GM23338 (cell line): ENCODE measurements around the gene RICTOR. TPM values are rescaled to one million over a fixed set of nuclear protein-coding genes. Genes with fewer than 3 reads are reported as not detected.

Source experiments
- ATAC-seq: fragments of 200-7000 bp; cut with Tn5 transposase; 3 replicates; pipeline ENCODE4 v1.9.1; 2020
- DNase-seq: peaks from one replicate; pipeline ENCODE4 v3.0.0-alpha.2; 2015; ENCODE audit warnings: low spot score
- H2AFZ ChIP-seq: fragments of 200-600 bp; sonication (generic); 2 replicates; pipeline ENCODE4 v1.8.0; 2016; ENCODE audit warnings: antibody characterized with exemption, mild to moderate bottlenecking, moderate library complexity
- H3F3A ChIP-seq: fragments of 200-600 bp; sonication (generic); replicated peaks from 2 replicates; pipeline ENCODE4 v1.8.0; 2017; ENCODE audit warnings: antibody characterized with exemption, mixed run types, low read depth
- H3K27ac ChIP-seq: fragments of 200-600 bp; sonication (generic); 2 replicates; pipeline ENCODE4 v1.6.1; 2016; ENCODE audit warnings: low read depth
- H3K27me3 ChIP-seq: fragments of 200-600 bp; sonication (generic); 2 replicates; pipeline ENCODE4 v1.8.0; 2016; ENCODE audit warnings: mild to moderate bottlenecking, mixed run types, moderate library complexity; ENCODE audit not compliant: insufficient read depth
- H3K36me3 ChIP-seq: fragments of 200-600 bp; sonication (generic); 2 replicates; pipeline ENCODE4 v1.8.0; 2016; ENCODE audit warnings: mild to moderate bottlenecking; ENCODE audit not compliant: insufficient read depth
- H3K4me1 ChIP-seq: fragments of 200-600 bp; sonication (generic); 2 replicates; pipeline ENCODE4 v1.8.0; 2016; ENCODE audit warnings: mild to moderate bottlenecking, moderate library complexity; ENCODE audit not compliant: insufficient read depth
- H3K4me2 ChIP-seq: fragments of 200-600 bp; sonication (generic); 2 replicates; pipeline ENCODE4 v1.7.1; 2017; ENCODE audit warnings: mixed run types
- H3K4me3 ChIP-seq: fragments of 200-600 bp; sonication (generic); 2 replicates; pipeline ENCODE4 v1.6.1; 2016; ENCODE audit warnings: mixed run types
- H3K79me2 ChIP-seq: fragments of 200-600 bp; sonication (generic); replicated peaks from 2 replicates; pipeline ENCODE4 v1.8.0; 2017; ENCODE audit warnings: mild to moderate bottlenecking; ENCODE audit not compliant: insufficient read depth
- H3K9me2 ChIP-seq: fragments of 200-600 bp; sonication (generic); 2 replicates; pipeline ENCODE4 v1.8.0; 2017; ENCODE audit not compliant: insufficient read depth
- H4K20me1 ChIP-seq: fragments of 200-600 bp; sonication (generic); replicated peaks from 2 replicates; pipeline ENCODE4 v1.8.0; 2017; ENCODE audit warnings: mild to moderate bottlenecking; ENCODE audit not compliant: insufficient read depth
- H3K27ac Mint-ChIP-seq: 2 replicates; pipeline ENCODE4 v1.8.0; 2020; ENCODE audit warnings: inconsistent platforms, mild to moderate bottlenecking, moderate library complexity, mixed read lengths
- H3K27me3 Mint-ChIP-seq: 3 replicates; pipeline ENCODE4 v1.8.0; 2022; ENCODE audit warnings: low read depth, mild to moderate bottlenecking, moderate library complexity, mixed read lengths, inconsistent platforms; ENCODE audit not compliant: insufficient read depth, poor library complexity
- H3K36me3 Mint-ChIP-seq: 3 replicates; pipeline ENCODE4 v1.8.0; 2021; ENCODE audit warnings: low read depth, mild to moderate bottlenecking, inconsistent platforms, moderate library complexity, mixed read lengths
- H3K4me1 Mint-ChIP-seq: 3 replicates; pipeline ENCODE4 v1.8.0; 2020; ENCODE audit warnings: mild to moderate bottlenecking, inconsistent platforms, mixed read lengths
- H3K4me3 Mint-ChIP-seq: 3 replicates; pipeline ENCODE4 v1.8.0; 2021; ENCODE audit warnings: moderate library complexity, mild to moderate bottlenecking, inconsistent platforms, mixed read lengths
- H3K9me3 Mint-ChIP-seq: 3 replicates; pipeline ENCODE4 v1.8.0; 2020; ENCODE audit warnings: moderate library complexity, mild to moderate bottlenecking, inconsistent platforms, mixed read lengths
- CTCF ChIP-seq, 2 experiments: fragments of 200-600 bp in 1 of 2; sonication (generic) in 1 of 2; conservative IDR thresholded peaks; 2 replicates each; pipeline versions ENCODE4 v1.5.1 to v1.6.1; 2016 to 2017; ENCODE audit warnings: antibody characterized with exemption in 2 of 2, low read depth in 2 of 2, mild to moderate bottlenecking in 2 of 2, moderate library complexity in 1 of 2
- ETS1 ChIP-seq: IDR thresholded peaks from 2 replicates; pipeline ENCODE4 v1.6.1; 2016; ENCODE audit warnings: antibody characterized with exemption
- EZH2phosphoT487 ChIP-seq: fragments of 200-600 bp; sonication (generic); IDR thresholded peaks from one replicate; pipeline ENCODE4 v1.8.1; 2018; ENCODE audit warnings: antibody characterized with exemption; ENCODE audit not compliant: unreplicated experiment
- POLR2AphosphoS5 ChIP-seq: IDR thresholded peaks from 2 replicates; pipeline ENCODE4 v1.6.1; 2016; ENCODE audit warnings: antibody characterized with exemption, low read depth
- REST ChIP-seq: IDR thresholded peaks from one replicate; pipeline ENCODE4 v1.6.1; 2018; ENCODE audit warnings: antibody characterized with exemption; ENCODE audit not compliant: unreplicated experiment
- ZNF331 ChIP-seq: fragments of 250-450 bp; sonication (Bioruptor Pico); IDR thresholded peaks from 2 replicates; pipeline ENCODE4 v1.5.0; 2020; ENCODE audit warnings: low read depth, mild to moderate bottlenecking, moderate library complexity
- ZNF462 ChIP-seq: fragments of 250-450 bp; sonication (Bioruptor Pico); IDR thresholded peaks from 2 replicates; pipeline ENCODE4 v1.5.0; 2020; ENCODE audit warnings: mild to moderate bottlenecking, moderate library complexity
- polyA plus RNA-seq: library from polyadenylated mRNA; unstranded; fragments of >200 nt; fragmentation: Nextera tagmentation; extraction: Ambion mirVana; gene quantifications from 2 replicates; pipeline ENCODE4 v1.2.1, GENCODE V29; 2016
- total RNA-seq: library from RNA; depleted of rRNA; stranded (reverse); fragments of >200 nt; shearing (Covaris generic); gene quantifications from 2 replicates; pipeline ENCODE4 v1.2.3, GENCODE V29; 2014

RICTOR gene
- total and polyA plus RNA-seq, 2 experiments from 2014 or later = 9.9 to 27.4 TPM

GRCh38 chr5:39121922-39122321, 47.7 kb upstream of the RICTOR start (continued):
- TF ChIP-seq ZNF462 (CRISPR knock-in tag) = no peak

- TF ChIP-seq ETS1 = no peak
- TF ChIP-seq CTCF (conservative IDR thresholded peaks at IDR 0.05; ENCODE audit: low read depth in 2 of 2) = no peak
- no peak for TF ChIP-seq EZH2phosphoT487
- no peak for TF ChIP-seq ZNF331 (CRISPR knock-in tag)
- TF ChIP-seq POLR2AphosphoS5 = no peak
- TF ChIP-seq REST = no peak
- Histone ChIP-seq H3K4me3 (no peak overlapping the region), H3K27ac (no peak overlapping the region)
Measured at GRCh38 chr5:39121315-39121714, 47.1 kb upstream of the RICTOR start.

More at GRCh38 chr5:39121315-39121714, 47.1 kb upstream of the RICTOR start:
- Histone ChIP-seq H3K9me2 (no peaks in the 10 kb centered on the region), H4K20me1 (no peaks in the 10 kb centered on the region), H3K4me1 (no peaks in the 10 kb centered on the region), H2AFZ (no peak overlapping the region), H3K36me3 (no peaks in the 10 kb centered on the region), H3K27me3 (no peaks in the 10 kb centered on the region), H3K4me2 (no peak overlapping the region), H3F3A (no peaks in the 10 kb centered on the region), H3K79me2 (no peaks in the 10 kb centered on the region)
- ATAC-seq (no peak), DNase-seq (no peak)
- H3K27ac Mint-ChIP-seq = no peak overlapping the region
- H3K4me1 Mint-ChIP-seq = no peaks in the 10 kb centered on the region
- H3K36me3 Mint-ChIP-seq = no peaks in the 10 kb centered on the region
- no peak overlapping the region for H3K4me3 Mint-ChIP-seq
- no peaks in the 10 kb centered on the region for H3K27me3 Mint-ChIP-seq
- no peaks in the 10 kb centered on the region for H3K9me3 Mint-ChIP-seq
